Measurements from ENCODE around the gene TRIM8. TPM values are rescaled to one million over a fixed set of nuclear protein-coding genes. Genes with fewer than 3 reads are reported as not detected.

TRIM8 gene
- total RNA-seq, 1 experiment from 2014 or later = 67.3 TPM

GRCh38 chr10:102608487-102608886 lies 35.8 kb upstream of the TRIM8 start:
- DNase-seq = no peak
- no peaks in the 10 kb centered on the region for H3K27me3 ChIP-seq
- no peaks in the 10 kb centered on the region for H3K4me1 ChIP-seq
- H3K4me3 ChIP-seq = no peak overlapping the region
- no peak overlapping the region for H3K27ac ChIP-seq
- 0 out of 2 replicates have a peak, but pooled peaks cover 6% of the 10 kb centered on the region for H3K36me3 ChIP-seq
- no peaks in the 10 kb centered on the region for H3K9me3 ChIP-seq (replicated peaks)

DNA sequence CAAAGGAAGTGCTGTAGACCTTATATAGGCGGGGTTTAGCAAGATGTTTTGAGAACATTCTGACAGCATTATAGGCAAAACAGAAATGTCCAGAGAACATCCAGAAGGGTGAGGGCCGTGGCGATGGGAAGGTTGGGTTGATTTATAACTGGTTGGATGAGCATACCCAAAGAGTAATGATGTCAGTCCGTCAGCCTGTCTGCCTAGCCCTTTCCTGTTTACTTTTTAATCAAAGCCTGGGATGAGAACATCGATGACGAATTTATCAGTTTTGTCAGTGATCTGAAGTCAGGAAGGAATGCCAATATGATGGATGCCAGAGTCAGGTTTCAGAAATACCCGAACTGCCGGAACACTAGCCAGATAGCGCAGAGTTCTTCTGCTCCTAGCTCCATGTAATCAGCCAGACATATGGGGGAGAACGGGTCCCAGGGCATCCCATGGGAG lies 33.8 kb upstream of the TRIM8 start:
- H3K27ac ChIP-seq = no peak overlapping the region
- DNase-seq = no peak
- no peak overlapping the region for H3K4me3 ChIP-seq
- H3K36me3 ChIP-seq = peaks cover 5% of the 10 kb centered on the region; the same call in 1 of the 2 replicates
- no peaks in the 10 kb centered on the region for H3K9me3 ChIP-seq (replicated peaks)
- no peaks in the 10 kb centered on the region for H3K4me1 ChIP-seq
- H3K27me3 ChIP-seq = no peaks in the 10 kb centered on the region

DNA sequence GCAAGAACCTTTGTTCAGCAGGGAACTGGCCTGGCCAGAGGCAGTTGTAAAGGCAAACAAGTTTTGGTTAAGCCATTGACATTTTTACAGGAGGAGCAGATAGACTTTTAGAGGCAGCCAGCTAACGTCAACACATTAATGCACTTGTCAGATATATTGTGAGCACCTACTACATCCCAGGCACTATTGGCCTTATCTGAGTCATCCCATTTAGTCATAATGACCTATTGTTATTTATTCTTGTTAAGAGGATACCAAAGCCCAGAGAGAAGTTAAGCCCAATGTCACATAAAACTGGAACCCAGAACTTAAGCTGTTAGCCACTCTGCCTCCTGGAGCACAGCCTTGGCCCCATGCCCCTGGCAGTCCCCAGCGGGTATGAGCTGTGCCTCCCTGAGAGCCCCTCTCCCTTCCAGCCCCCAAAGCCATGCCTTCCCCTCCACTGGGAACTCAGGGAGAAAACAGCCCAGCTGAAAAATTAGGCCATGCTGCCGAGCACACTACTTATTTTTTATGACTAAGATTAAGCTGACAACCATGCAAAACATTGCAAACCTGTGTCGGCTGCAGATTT lies 32.7 kb upstream of the TRIM8 start:
- Histone ChIP-seq H3K36me3 (peaks cover 5% of the 10 kb centered on the region; the same call in 1 of the 2 replicates), H3K9me3 (replicated peaks) (no peaks in the 10 kb centered on the region), H3K4me3 (no peak overlapping the region), H3K27me3 (no peaks in the 10 kb centered on the region), H3K4me1 (peaks cover 6% of the 10 kb centered on the region; the same call in 1 of the 2 replicates), H3K27ac (no peak overlapping the region)
- no peak for DNase-seq

DNA sequence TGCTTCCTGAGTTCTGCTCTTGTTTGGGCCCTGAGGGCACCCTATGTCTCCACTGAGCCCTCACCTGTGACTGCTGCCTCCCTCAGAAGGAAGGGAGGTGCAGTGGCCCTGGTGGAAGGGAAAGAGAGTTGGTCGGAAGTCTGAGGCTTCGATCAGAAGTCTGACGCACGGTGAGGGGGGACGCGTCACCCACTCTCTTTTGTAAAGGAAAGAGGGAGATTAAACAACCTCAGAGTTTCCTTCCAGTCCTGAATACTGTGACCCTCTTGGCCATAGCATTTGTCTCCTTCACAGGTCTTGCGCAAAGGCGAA lies 31.4 kb upstream of the TRIM8 start:
- Histone ChIP-seq H3K36me3 (peaks cover 2% of the 10 kb centered on the region; the same call in 1 of the 2 replicates), H3K27me3 (no peaks in the 10 kb centered on the region), H3K4me1 (peaks cover 8% of the 10 kb centered on the region; the same call in 1 of the 2 replicates), H3K27ac (no peak overlapping the region), H3K4me3 (no peak overlapping the region), H3K9me3 (replicated peaks) (no peaks in the 10 kb centered on the region)
- DNase-seq = no peak

GRCh38 chr10:102613286-102613685 lies 31.0 kb upstream of the TRIM8 start:
- Histone ChIP-seq H3K27ac (no peak overlapping the region), H3K4me1 (peaks cover 8% of the 10 kb centered on the region; the same call in 1 of the 2 replicates), H3K4me3 (no peak overlapping the region), H3K27me3 (no peaks in the 10 kb centered on the region), H3K9me3 (replicated peaks) (no peaks in the 10 kb centered on the region), H3K36me3 (peaks cover 2% of the 10 kb centered on the region; the same call in 1 of the 2 replicates)
- DNase-seq = no peak

DNA sequence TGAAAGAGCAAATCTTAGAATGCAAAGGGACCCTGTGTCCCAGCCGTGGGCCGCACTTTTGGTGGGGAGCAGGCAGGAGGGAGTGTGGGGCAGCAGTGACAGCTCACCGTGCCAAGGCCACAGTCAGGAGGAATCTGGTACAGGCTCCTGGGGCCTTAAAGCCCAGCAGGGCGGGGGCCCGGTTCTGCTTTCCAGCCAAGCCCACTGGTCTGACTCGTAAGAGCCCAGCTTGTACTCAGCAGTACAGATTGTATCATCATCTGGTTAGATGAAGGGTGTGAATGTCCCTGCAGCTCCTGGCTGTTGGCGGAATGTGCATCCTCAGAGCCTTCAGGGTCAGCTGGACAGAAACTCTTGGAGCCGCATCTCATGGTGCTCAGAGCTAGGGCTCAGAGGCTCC lies 30.5 kb upstream of the TRIM8 start:
- no peak for DNase-seq
- Histone ChIP-seq H3K36me3 (peaks cover 2% of the 10 kb centered on the region; the same call in 1 of the 2 replicates), H3K27me3 (no peaks in the 10 kb centered on the region), H3K27ac (no peak overlapping the region), H3K4me3 (no peak overlapping the region), H3K9me3 (replicated peaks) (no peaks in the 10 kb centered on the region), H3K4me1 (peaks cover 8% of the 10 kb centered on the region; the same call in 1 of the 2 replicates)

DNA sequence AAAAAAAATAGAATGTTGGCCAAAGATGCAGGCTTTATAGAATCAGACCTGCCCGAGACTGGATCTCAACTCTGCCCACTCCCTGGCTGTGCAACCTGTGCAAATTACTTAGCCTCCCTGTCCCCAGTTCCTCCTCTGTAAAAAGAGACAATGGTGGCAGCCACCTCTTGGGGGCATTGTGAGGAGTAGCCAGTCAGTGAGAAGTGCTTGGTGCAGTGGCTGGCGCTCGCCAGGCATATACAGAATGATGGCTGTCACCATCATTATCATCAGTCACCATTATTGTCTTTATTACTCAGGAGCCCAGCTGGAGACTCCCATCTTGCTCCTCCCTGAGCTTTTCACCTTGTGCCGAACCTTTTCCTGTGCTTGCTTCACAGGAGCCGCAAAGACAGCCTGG lies 29.4 kb upstream of the TRIM8 start:
- Histone ChIP-seq H3K4me3 (no peak overlapping the region), H3K9me3 (replicated peaks) (no peaks in the 10 kb centered on the region), H3K4me1 (peaks cover 16% of the 10 kb centered on the region), H3K27me3 (no peaks in the 10 kb centered on the region), H3K36me3 (peaks cover 2% of the 10 kb centered on the region; the same call in 1 of the 2 replicates), H3K27ac (no peak overlapping the region)
- DNase-seq = no peak

GRCh38 chr10:102615361-102615760 lies 28.9 kb upstream of the TRIM8 start:
- H3K27me3 ChIP-seq = no peaks in the 10 kb centered on the region
- H3K27ac ChIP-seq = no peak overlapping the region
- peaks cover 2% of the 10 kb centered on the region; the same call in 1 of the 2 replicates for H3K36me3 ChIP-seq
- H3K4me3 ChIP-seq = no peak overlapping the region
- H3K9me3 ChIP-seq (replicated peaks) = no peaks in the 10 kb centered on the region
- peaks cover 21% of the 10 kb centered on the region for H3K4me1 ChIP-seq
- DNase-seq = peak; percentile 45 to 59

GRCh38 chr10:102616066-102616770 lies 28.1 kb upstream of the TRIM8 start:
- Histone ChIP-seq H3K36me3 (peaks cover 2% of the 10 kb centered on the region; the same call in 1 of the 2 replicates), H3K4me3 (no peak overlapping the region), H3K27ac (no peak overlapping the region), H3K4me1 (peaks cover 29% of the 10 kb centered on the region), H3K9me3 (replicated peaks) (no peaks in the 10 kb centered on the region), H3K27me3 (no peaks in the 10 kb centered on the region)
- peak in 1 of 2 experiments; percentile 43 for DNase-seq

DNA sequence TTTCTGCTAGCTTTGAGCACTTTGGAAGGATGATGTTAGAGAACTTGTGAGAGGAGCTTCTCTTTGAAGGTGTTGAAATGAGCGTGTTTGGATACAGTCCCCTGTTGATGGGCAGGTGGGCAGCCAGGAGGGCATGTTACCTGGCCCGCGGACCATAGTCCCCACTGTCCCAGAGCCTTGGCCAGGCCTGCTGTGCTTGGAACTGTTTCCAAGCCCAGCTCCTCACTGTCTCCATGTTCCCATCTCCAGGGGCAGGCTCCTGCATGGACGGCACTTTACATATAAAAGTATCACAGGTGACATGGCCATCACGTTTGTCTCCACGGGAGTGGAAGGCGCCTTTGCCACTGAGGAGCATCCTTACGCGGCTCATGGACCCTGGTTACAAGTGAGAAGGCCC lies 27.2 kb upstream of the TRIM8 start:
- Histone ChIP-seq H3K4me3 (no peak overlapping the region), H3K36me3 (peaks cover 2% of the 10 kb centered on the region; the same call in 1 of the 2 replicates), H3K9me3 (replicated peaks) (no peaks in the 10 kb centered on the region), H3K27me3 (no peaks in the 10 kb centered on the region), H3K27ac (no peak overlapping the region), H3K4me1 (peaks cover 37% of the 10 kb centered on the region)
- DNase-seq = no peak

DNA sequence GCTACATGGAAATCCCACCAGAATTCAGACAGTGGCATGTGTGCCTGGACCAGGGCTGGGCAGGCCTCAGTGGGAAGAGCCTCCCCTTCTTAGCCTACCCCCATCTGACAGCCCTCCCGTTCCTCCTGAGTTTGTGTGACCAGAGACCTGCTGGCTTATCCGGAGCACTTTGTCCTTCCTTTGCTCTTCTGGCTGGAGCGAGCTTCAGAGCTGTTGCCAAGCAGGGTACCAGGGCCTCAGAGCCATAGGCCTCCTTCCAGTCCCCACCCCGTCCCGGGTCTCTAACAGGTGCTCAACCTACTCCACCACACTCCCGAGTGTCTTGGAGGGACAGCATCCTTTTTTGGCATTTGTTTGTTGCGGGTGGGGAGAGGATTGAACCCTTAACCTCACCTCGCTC lies 26.5 kb upstream of the TRIM8 start:
- Histone ChIP-seq H3K4me3 (no peak overlapping the region), H3K27me3 (no peaks in the 10 kb centered on the region), H3K27ac (no peak overlapping the region), H3K9me3 (replicated peaks) (no peaks in the 10 kb centered on the region), H3K36me3 (peaks cover 2% of the 10 kb centered on the region; the same call in 1 of the 2 replicates), H3K4me1 (peaks cover 41% of the 10 kb centered on the region)
- no peak for DNase-seq

- H3K4me1 ChIP-seq = peaks cover 41% of the 10 kb centered on the region
- H3K36me3 ChIP-seq = peaks cover 2% of the 10 kb centered on the region; the same call in 1 of the 2 replicates
- DNase-seq = peak in 1 of 2 experiments; percentile 47
- no peaks in the 10 kb centered on the region for H3K9me3 ChIP-seq (replicated peaks)
- H3K27me3 ChIP-seq = no peaks in the 10 kb centered on the region
- peak overlapping the region; percentile 83 for H3K27ac ChIP-seq
- no peak overlapping the region for H3K4me3 ChIP-seq
These were observed 24.8 kb upstream of the TRIM8 start for GRCh38 chr10:102619281-102619981.

GRCh38 chr10:102620138-102620590 lies 24.1 kb upstream of the TRIM8 start:
- H3K27ac ChIP-seq = peak overlapping the region; percentile 83
- H3K36me3 ChIP-seq = peaks cover under 1% of the 10 kb centered on the region; the same call in 1 of the 2 replicates
- H3K4me1 ChIP-seq = peaks cover 41% of the 10 kb centered on the region
- DNase-seq = peak; percentile 60 to 71
- no peak overlapping the region for H3K4me3 ChIP-seq
- H3K9me3 ChIP-seq (replicated peaks) = no peaks in the 10 kb centered on the region
- no peaks in the 10 kb centered on the region for H3K27me3 ChIP-seq

GRCh38 chr10:102620591-102621442 lies 23.5 kb upstream of the TRIM8 start:
- H3K27me3 ChIP-seq = no peaks in the 10 kb centered on the region
- peak overlapping the region; percentile 83 for H3K27ac ChIP-seq
- H3K4me1 ChIP-seq = peaks cover 43% of the 10 kb centered on the region
- no peaks in the 10 kb centered on the region for H3K9me3 ChIP-seq (replicated peaks)
- H3K36me3 ChIP-seq = no peaks in the 10 kb centered on the region
- no peak overlapping the region for H3K4me3 ChIP-seq
- DNase-seq = peak; percentile 94 to 95

All from SJCRH30 (cell line).